ENCODE results near the gene FAM177B.

- no peak for TF ChIP-seq PPARA (CRISPR knock-in tag; IDR thresholded peaks at IDR 0.05; ENCODE audit: borderline replicate concordance)
- TF ChIP-seq ZFP3 (CRISPR knock-in tag; IDR thresholded peaks at IDR 0.05): no peak
- no peak for TF ChIP-seq ARNTL (CRISPR knock-in tag; IDR thresholded peaks at IDR 0.05; ENCODE audit: borderline replicate concordance, low read depth)
- no peak for TF ChIP-seq PATZ1 (CRISPR knock-in tag; IDR thresholded peaks at IDR 0.05; ENCODE audit: borderline replicate concordance)
- no peak for TF ChIP-seq CSDC2 (CRISPR knock-in tag; IDR thresholded peaks at IDR 0.05)
- no peak for TF ChIP-seq OSR1 (CRISPR knock-in tag; IDR thresholded peaks at IDR 0.05)
- no peak for TF ChIP-seq CSRNP3 (CRISPR knock-in tag; IDR thresholded peaks at IDR 0.05)
Measured at GRCh38 chr1:222792744-222793143, 55.7 kb downstream of the FAM177B start.

Data from SK-N-SH treated with all-trans-retinoic acid at 6 μM for 48 hours (cell line).